HCT116 (cell line): ENCODE data around the gene SYT3. TPM values are rescaled to one million over a fixed set of nuclear protein-coding genes. Genes with fewer than 3 reads are reported as not detected.

Source experiments
- ATAC-seq: fragments of 200-7000 bp; cut with Tn5 transposase; 2 replicates; pipeline ENCODE4 v1.9.1; 2020; ENCODE audit warnings: mild to moderate bottlenecking, moderate library complexity
- BruUV-seq: library from RNA; stranded (reverse); fragments of 400-500 nt; replicated peaks from 2 replicates; lab custom pipeline; 2021; lab: Mats Ljungman, UMichigan
- CTCF ChIA-PET: fragments of 300-600 bp; sonication (Branson Sonifier 250); formaldehyde crosslinking; loops from one replicate; lab custom pipeline; 2021; ENCODE audit warnings: antibody characterized with exemption; lab: Charles Lee
- POLR2A ChIA-PET: fragments of 300-600, 350-600 bp; sonication (Branson Sonifier 250); formaldehyde crosslinking; loops from one replicate; lab custom pipeline; 2021; ENCODE audit warnings: antibody characterized with exemption; lab: Charles Lee
- RAD21 ChIA-PET, 2 experiments: fragments of 300-600 bp; sonication (Branson Sonifier 250); formaldehyde crosslinking; loops; one replicate each; lab custom pipeline; 2023; ENCODE audit warnings: low total read pairs in 2 of 2; ENCODE audit not compliant: uncharacterized antibody in 2 of 2, unreplicated experiment in 2 of 2, low non-redundant PET in 1 of 2; lab: Charles Lee
- DNase-seq: peaks from one replicate; pipeline ENCODE4 v3.0.0-alpha.2; 2010; ENCODE audit warnings: low read depth, low spot score
- H2AFZ ChIP-seq: fragments of 200-600 bp; shearing (Covaris generic), sonication (generic); 2 replicates; pipeline ENCODE4 v1.6.1; 2017; ENCODE audit warnings: low read depth, mixed run types, mixed read lengths, antibody characterized with exemption, low read length; ENCODE audit not compliant: poor library complexity, severe bottlenecking
- H3K27ac ChIP-seq: 2 replicates; pipeline ENCODE4 v1.5.1; 2012; ENCODE audit warnings: low read depth, low read length
- H3K27me3 ChIP-seq: fragments of 200-600 bp; sonication (generic); 2 replicates; pipeline ENCODE4 v1.6.1; 2016; ENCODE audit warnings: mixed run types, low read length, mixed read lengths; ENCODE audit not compliant: insufficient read depth
- H3K36me3 ChIP-seq, 2 experiments: fragments of 200-500 bp in 1 of 2; fragments of 200-600 bp in 1 of 2; sonication (Bioruptor generic) in 1 of 2; sonication (generic) in 1 of 2; 2 replicates each; pipeline versions ENCODE4 v1.5.1 to v1.6.1; 2014 to 2016; ENCODE audit warnings: low read length in 2 of 2, inconsistent platforms in 1 of 2, mixed read lengths in 1 of 2, mixed run types in 1 of 2; ENCODE audit not compliant: insufficient read depth in 2 of 2, control insufficient read depth in 1 of 2
- H3K4me1 ChIP-seq, 2 experiments: fragments of 200-600 bp in 1 of 2; sonication (generic) in 1 of 2; 2 replicates each; pipeline versions ENCODE4 v1.5.1 to v1.6.1; 2012 to 2017; ENCODE audit warnings: low read length in 2 of 2, inconsistent platforms in 1 of 2, mild to moderate bottlenecking in 1 of 2, mixed read lengths in 1 of 2, mixed run types in 1 of 2, moderate library complexity in 1 of 2; ENCODE audit not compliant: insufficient read depth in 2 of 2, control insufficient read depth in 1 of 2
- H3K4me2 ChIP-seq: fragments of 200-600 bp; sonication (generic); 2 replicates; pipeline ENCODE4 v1.6.1; 2017; ENCODE audit warnings: mixed run types, low read length, mixed read lengths
- H3K4me3 ChIP-seq, 2 experiments: fragments of 200-600 bp in 1 of 2; sonication (generic) in 1 of 2; replicated peaks in 1 of 2; 2 replicates each; pipeline ENCODE4 v1.5.1; 2011 to 2016; ENCODE audit warnings: low read length in 2 of 2, control low read depth in 1 of 2, low read depth in 1 of 2, mild to moderate bottlenecking in 1 of 2, mixed read lengths in 1 of 2, mixed run types in 1 of 2
- H3K79me2 ChIP-seq: fragments of 200-600 bp; sonication (generic); 2 replicates; pipeline ENCODE4 v1.6.1; 2017; ENCODE audit warnings: mild to moderate bottlenecking, mixed run types, low read length, moderate library complexity, mixed read lengths; ENCODE audit not compliant: insufficient read depth
- H3K9ac ChIP-seq: fragments of 200-600 bp; sonication (generic); 2 replicates; pipeline ENCODE4 v1.6.1; 2016; ENCODE audit warnings: low read length, mixed read lengths
- H3K9me2 ChIP-seq: fragments of 200-600 bp; sonication (generic), shearing (Covaris generic); 2 replicates; pipeline ENCODE4 v1.6.1; 2017; ENCODE audit warnings: mixed run types, mild to moderate bottlenecking, moderate library complexity; ENCODE audit not compliant: insufficient read depth
- H3K9me3 ChIP-seq, 2 experiments: fragments of 200-500 bp in 1 of 2; fragments of 200-600 bp in 1 of 2; sonication (Bioruptor generic) in 1 of 2; sonication (generic) in 1 of 2; 2 replicates each; pipeline ENCODE4 v1.6.1; 2014 to 2017; ENCODE audit warnings: low read length in 2 of 2, mixed read lengths in 2 of 2, inconsistent platforms in 1 of 2, low read depth in 1 of 2, mild to moderate bottlenecking in 1 of 2, mixed run types in 1 of 2, moderate library complexity in 1 of 2; ENCODE audit not compliant: control insufficient read depth in 1 of 2, insufficient read depth in 1 of 2
- H4K20me1 ChIP-seq: fragments of 200-600 bp; sonication (generic), shearing (Covaris generic); 2 replicates; pipeline ENCODE4 v1.6.1; 2017; ENCODE audit warnings: mixed run types, mild to moderate bottlenecking, moderate library complexity; ENCODE audit not compliant: insufficient read depth
- CBX3 ChIP-seq: IDR thresholded peaks from 2 replicates; pipeline ENCODE4 v1.6.1; 2012; ENCODE audit warnings: low read depth
- CEBPB ChIP-seq: IDR thresholded peaks from 2 replicates; pipeline ENCODE4 v1.6.1; 2012; ENCODE audit warnings: low read depth
- EGR1 ChIP-seq: IDR thresholded peaks from 2 replicates; pipeline ENCODE4 v1.6.1; 2012; ENCODE audit warnings: low read depth
- ELF1 ChIP-seq: IDR thresholded peaks from 2 replicates; pipeline ENCODE4 v1.6.1; 2012; ENCODE audit warnings: low read depth, borderline replicate concordance
- EZH2 ChIP-seq: fragments of 200-600 bp; sonication (generic); IDR thresholded peaks from 2 replicates; pipeline ENCODE4 v1.6.1; 2017; ENCODE audit warnings: antibody characterized with exemption, mixed run types
- FOSL1 ChIP-seq: IDR thresholded peaks from 2 replicates; pipeline ENCODE4 v1.6.1; 2012; ENCODE audit warnings: low read depth
- JUND ChIP-seq: IDR thresholded peaks from 2 replicates; pipeline ENCODE4 v1.6.1; 2012
- POLR2AphosphoS5 ChIP-seq: IDR thresholded peaks from 2 replicates; pipeline ENCODE4 v1.6.1; 2011; ENCODE audit warnings: mild to moderate bottlenecking, low read depth, low read length, moderate library complexity
- RAD21 ChIP-seq: IDR thresholded peaks from 2 replicates; pipeline ENCODE4 v1.6.1; 2012; ENCODE audit warnings: low read depth, mild to moderate bottlenecking
- SIN3A ChIP-seq: IDR thresholded peaks from 2 replicates; pipeline ENCODE4 v1.6.1; 2012; ENCODE audit warnings: low read depth
- SP1 ChIP-seq: IDR thresholded peaks from 2 replicates; pipeline ENCODE4 v1.6.1; 2012; ENCODE audit warnings: low read depth
- SRF ChIP-seq: IDR thresholded peaks from 2 replicates; pipeline ENCODE4 v1.6.1; 2012; ENCODE audit warnings: low read depth
- TCF7L2 ChIP-seq: IDR thresholded peaks from 2 replicates; pipeline ENCODE4 v1.7.0; 2011; ENCODE audit warnings: borderline replicate concordance, inconsistent platforms; ENCODE audit not compliant: insufficient read depth, insufficient read length; ENCODE audit errors: extremely low read depth
- ZFX ChIP-seq: fragments of 450-650 bp; IDR thresholded peaks from 2 replicates; pipeline ENCODE4 v1.6.1; 2017
- ZNF274 ChIP-seq: fragments of 200-500 bp; sonication (Bioruptor generic); IDR thresholded peaks from 2 replicates; pipeline ENCODE4 v1.6.1; 2014; ENCODE audit warnings: mild to moderate bottlenecking, low read depth, low read length, inconsistent platforms
- intact Hi-C: fragments of 100-400 bp; cut with micrococcal nuclease; formaldehyde crosslinking; loops from 2 replicates; pipeline ENCODE4 v1.10.0; 2022
- total RNA-seq: library from RNA; stranded (reverse); gene quantifications from one replicate; pipeline ENCODE4 v1.2.1, GENCODE V29; 2021; ENCODE audit not compliant: unreplicated experiment
- TF ChIP-seq, protein P1 (sequence below): IDR thresholded peaks from 2 replicates; pipeline ENCODE4 v1.6.1; 2012
- TF ChIP-seq, protein P2 (sequence below): IDR thresholded peaks from 2 replicates; pipeline ENCODE4 v1.6.1; 2012

Gene SYT3
- total RNA-seq, 1 experiment from 2014 or later = 4.6 TPM

DNA sequence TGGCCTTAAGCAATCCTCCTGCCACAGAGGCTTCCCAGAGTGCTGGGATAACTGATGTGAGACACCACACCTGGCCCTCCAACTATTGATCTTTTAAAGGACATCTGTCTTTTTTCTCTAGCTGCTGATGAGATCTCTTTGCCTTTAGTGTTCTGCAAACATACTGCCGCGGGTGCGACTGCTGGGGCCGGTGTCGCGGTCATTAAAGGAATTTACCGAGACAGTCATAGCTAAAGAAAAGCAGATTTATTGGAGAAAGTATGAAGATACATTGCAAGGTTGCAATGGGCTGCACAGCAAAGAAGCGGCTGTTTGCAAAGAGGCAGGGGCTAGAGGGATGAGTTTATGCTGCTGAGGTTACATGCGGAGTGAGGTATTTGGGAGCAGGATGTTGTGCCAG is 40.3 kb downstream of the SYT3 start:
- H3K9me2 ChIP-seq = no peaks in the 10 kb centered on the region
- BruUV-seq = no TSS peak
- H3K4me3 ChIP-seq = no peak overlapping the region
- intact Hi-C loops = no loop called here
- no peaks in the 10 kb centered on the region for H3K4me1 ChIP-seq
- no peaks in the 10 kb centered on the region for H4K20me1 ChIP-seq
- RAD21 ChIA-PET = no interaction called here
- H2AFZ ChIP-seq = no peak overlapping the region
- TF ChIP-seq ZFX (no peak), ZNF274 (no peak), EZH2 (no peak), POLR2AphosphoS5 (no peak), FOSL1 (no peak), EGR1 (no peak), CEBPB (no peak), SIN3A (no peak), TCF7L2 (no peak), RAD21 (no peak)
- TF ChIP-seq, protein P1, sequence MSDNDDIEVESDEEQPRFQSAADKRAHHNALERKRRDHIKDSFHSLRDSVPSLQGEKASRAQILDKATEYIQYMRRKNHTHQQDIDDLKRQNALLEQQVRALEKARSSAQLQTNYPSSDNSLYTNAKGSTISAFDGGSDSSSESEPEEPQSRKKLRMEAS = no peak
- TF ChIP-seq, all 23 proteins: peak for 0
- H3K79me2 ChIP-seq = no peaks in the 10 kb centered on the region
- H3K36me3 ChIP-seq = no peaks in the 10 kb centered on the region
- CTCF ChIA-PET = interaction anchor here (2.0 kb wide), 1 partner anchor 43 kb away, joined by 5 read pairs; no protein-coding TSS in a partner anchor
- no peak for ATAC-seq
- H3K9me3 ChIP-seq = no peaks in the 10 kb centered on the region
- no peak for DNase-seq
- POLR2A ChIA-PET = no interaction called here
- no peak overlapping the region for H3K27ac ChIP-seq
- no peak overlapping the region for H3K9ac ChIP-seq
- peaks cover 4% of the 10 kb centered on the region; the same call in 1 of the 2 replicates for H3K27me3 ChIP-seq
- H3K4me2 ChIP-seq = no peak overlapping the region

DNA sequence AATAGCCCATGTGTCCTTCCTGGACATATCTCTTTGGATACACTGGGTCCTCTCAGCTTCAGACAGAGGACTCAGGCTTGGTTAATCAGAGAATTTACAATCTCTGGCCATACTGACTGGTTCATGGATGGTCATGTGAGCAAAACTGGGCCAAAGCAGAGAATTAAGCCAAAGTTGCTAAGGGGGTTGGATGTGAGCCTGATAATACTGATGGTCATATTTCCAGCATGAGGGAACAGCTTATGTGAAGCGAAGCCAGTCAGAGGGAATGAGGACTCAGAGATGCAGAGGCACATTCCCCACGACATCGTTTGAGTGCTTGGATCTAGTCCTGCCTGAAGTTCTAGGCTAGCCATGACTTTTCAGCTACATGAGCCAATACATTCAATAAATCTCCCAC is 49.5 kb downstream of the SYT3 start:
- Histone ChIP-seq H3K4me1 (no peaks in the 10 kb centered on the region), H3K27me3 (no peaks in the 10 kb centered on the region), H3K9me2 (no peaks in the 10 kb centered on the region), H3K79me2 (no peaks in the 10 kb centered on the region), H3K9ac (no peak overlapping the region), H3K36me3 (no peaks in the 10 kb centered on the region), H3K4me2 (no peak overlapping the region), H3K27ac (no peak overlapping the region), H4K20me1 (no peaks in the 10 kb centered on the region), H2AFZ (no peak overlapping the region), H3K4me3 (no peak overlapping the region), H3K9me3 (no peaks in the 10 kb centered on the region)
- RAD21 ChIA-PET = no interaction called here
- DNase-seq (no peak), ATAC-seq (no peak)
- BruUV-seq = no TSS peak
- no peak for TF ChIP-seq SP1
- no peak for TF ChIP-seq CBX3
- no peak for TF ChIP-seq FOSL1
- no peak for TF ChIP-seq POLR2AphosphoS5
- no peak for TF ChIP-seq SIN3A
- no peak for TF ChIP-seq SRF
- no peak for TF ChIP-seq JUND
- TF ChIP-seq EGR1 = no peak
- TF ChIP-seq TCF7L2 = no peak
- TF ChIP-seq, protein P2, sequence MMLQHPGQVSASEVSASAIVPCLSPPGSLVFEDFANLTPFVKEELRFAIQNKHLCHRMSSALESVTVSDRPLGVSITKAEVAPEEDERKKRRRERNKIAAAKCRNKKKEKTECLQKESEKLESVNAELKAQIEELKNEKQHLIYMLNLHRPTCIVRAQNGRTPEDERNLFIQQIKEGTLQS = no peak
- TF ChIP-seq EZH2 = no peak
- TF ChIP-seq ZNF274 = no peak
- TF ChIP-seq RAD21 = no peak
- TF ChIP-seq ELF1 = no peak
- TF ChIP-seq CEBPB = no peak
- POLR2A ChIA-PET = no interaction called here
- CTCF ChIA-PET = interaction anchor here (0.9 to 1.3 kb wide), 2 partner anchors 33 to 34 kb away, joined by 3 read pairs; no protein-coding TSS in a partner anchor
- intact Hi-C loops = no loop called here
